Measurements from ENCODE around the gene SLC22A17.

DNA sequence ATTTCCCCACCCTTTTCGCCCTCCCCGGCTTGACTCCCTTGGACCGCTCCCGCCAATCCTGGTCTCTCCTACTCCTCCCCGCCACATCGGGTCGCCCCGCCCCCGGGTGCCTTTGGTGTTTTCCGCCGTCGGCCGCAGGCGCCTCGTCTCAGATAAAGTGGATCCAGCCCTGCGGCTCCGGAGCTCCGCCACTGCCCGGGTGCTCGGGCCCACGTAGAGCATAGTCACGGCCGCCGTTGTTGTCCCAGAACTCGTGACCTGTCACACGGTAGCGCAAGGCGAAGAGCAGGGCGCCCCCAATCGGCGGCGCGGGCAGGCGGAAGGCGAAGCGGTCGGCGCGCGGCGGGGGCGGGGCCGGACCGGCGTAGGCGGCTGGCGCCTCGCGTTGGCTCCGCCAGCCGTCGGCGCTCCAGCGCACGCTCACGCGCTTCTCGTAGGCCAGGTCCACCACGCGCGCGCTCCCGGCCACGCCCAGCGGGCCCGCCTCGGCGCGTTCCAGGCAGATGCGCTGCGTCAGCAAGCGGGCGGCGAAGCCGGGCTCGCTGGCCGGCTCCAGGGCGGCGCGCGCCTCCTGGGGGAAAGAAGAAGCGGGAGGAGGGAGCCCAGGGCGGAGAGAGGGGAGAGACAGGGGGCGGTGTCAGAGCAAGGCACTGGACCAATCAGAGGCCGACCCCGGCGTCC is 51.3 kb downstream of the SLC22A17 start:
- TF ChIP-seq, protein P1, sequence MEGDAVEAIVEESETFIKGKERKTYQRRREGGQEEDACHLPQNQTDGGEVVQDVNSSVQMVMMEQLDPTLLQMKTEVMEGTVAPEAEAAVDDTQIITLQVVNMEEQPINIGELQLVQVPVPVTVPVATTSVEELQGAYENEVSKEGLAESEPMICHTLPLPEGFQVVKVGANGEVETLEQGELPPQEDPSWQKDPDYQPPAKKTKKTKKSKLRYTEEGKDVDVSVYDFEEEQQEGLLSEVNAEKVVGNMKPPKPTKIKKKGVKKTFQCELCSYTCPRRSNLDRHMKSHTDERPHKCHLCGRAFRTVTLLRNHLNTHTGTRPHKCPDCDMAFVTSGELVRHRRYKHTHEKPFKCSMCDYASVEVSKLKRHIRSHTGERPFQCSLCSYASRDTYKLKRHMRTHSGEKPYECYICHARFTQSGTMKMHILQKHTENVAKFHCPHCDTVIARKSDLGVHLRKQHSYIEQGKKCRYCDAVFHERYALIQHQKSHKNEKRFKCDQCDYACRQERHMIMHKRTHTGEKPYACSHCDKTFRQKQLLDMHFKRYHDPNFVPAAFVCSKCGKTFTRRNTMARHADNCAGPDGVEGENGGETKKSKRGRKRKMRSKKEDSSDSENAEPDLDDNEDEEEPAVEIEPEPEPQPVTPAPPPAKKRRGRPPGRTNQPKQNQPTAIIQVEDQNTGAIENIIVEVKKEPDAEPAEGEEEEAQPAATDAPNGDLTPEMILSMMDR (IDR thresholded peaks at IDR 0.05; ENCODE audit: insufficient read depth, low read depth, low read length): no peak
- no peak for TF ChIP-seq EZH2 (IDR thresholded peaks at IDR 0.05; ENCODE audit: insufficient read depth, low read length)

Data from astrocyte (in vitro differentiated cells and primary cell).